GM23338 (cell line): ENCODE results near the gene SELENOS.

ENCODE experiments used
- CREB1 ChIP-seq: fragments of 250-450 bp; sonication (Bioruptor Pico); IDR thresholded peaks from 2 replicates; pipeline ENCODE4 v1.5.0; 2020; ENCODE audit warnings: low read depth, mild to moderate bottlenecking, moderate library complexity
- EZH2 ChIP-seq: fragments of 200-600 bp; sonication (generic); IDR thresholded peaks from one replicate; pipeline ENCODE4 v1.8.0; 2017; ENCODE audit warnings: antibody characterized with exemption, mild to moderate bottlenecking, low read depth; ENCODE audit not compliant: unreplicated experiment
- EZH2phosphoT487 ChIP-seq: fragments of 200-600 bp; sonication (generic); IDR thresholded peaks from one replicate; pipeline ENCODE4 v1.8.1; 2018; ENCODE audit warnings: antibody characterized with exemption; ENCODE audit not compliant: unreplicated experiment
- POLR2AphosphoS5 ChIP-seq: IDR thresholded peaks from 2 replicates; pipeline ENCODE4 v1.6.1; 2016; ENCODE audit warnings: antibody characterized with exemption, low read depth
- ZNF331 ChIP-seq: fragments of 250-450 bp; sonication (Bioruptor Pico); IDR thresholded peaks from 2 replicates; pipeline ENCODE4 v1.5.0; 2020; ENCODE audit warnings: low read depth, mild to moderate bottlenecking, moderate library complexity
- TF ChIP-seq, protein P1 (sequence below), 2 experiments: fragments of 200-600 bp in 1 of 2; sonication (generic) in 1 of 2; conservative IDR thresholded peaks; 2 replicates each; pipeline versions ENCODE4 v1.5.1 to v1.6.1; 2016 to 2017; ENCODE audit warnings: antibody characterized with exemption in 2 of 2, low read depth in 2 of 2, mild to moderate bottlenecking in 2 of 2, moderate library complexity in 1 of 2
- TF ChIP-seq, protein P2 (sequence below): fragments of 250-450 bp; sonication (Bioruptor Pico); IDR thresholded peaks from 2 replicates; pipeline ENCODE4 v1.5.0; 2020; ENCODE audit warnings: mild to moderate bottlenecking, moderate library complexity

DNA sequence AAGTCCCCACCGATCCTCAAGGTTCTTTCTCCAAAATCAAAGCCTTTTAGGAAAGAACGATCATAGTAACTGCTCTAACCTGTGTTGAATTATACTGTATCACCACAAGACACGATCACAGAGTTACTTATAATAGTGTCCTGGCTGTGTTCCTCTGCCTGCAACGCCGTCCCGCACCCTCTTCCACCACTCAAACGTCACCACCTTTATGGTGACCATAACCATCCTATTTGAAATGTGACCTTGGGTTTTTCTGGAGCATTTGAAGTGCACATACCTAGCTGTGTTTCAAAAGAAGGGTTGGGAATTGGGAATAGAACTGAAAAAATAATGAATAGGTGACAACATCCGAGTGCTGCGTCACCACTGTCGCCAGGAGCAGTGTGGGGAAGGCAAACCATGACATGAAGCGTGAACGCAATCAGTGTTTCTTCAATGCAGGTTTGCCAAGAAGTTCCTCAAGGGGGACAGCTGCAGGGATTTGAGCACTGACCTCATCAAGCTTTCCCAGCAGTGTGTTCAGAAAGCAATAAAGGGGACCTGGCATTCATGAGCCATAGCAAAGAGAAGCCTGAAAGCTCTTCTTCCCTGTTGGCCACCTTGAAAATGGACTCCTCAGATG lies 769 bp upstream of the SELENOS start:
- TF ChIP-seq, protein P1, sequence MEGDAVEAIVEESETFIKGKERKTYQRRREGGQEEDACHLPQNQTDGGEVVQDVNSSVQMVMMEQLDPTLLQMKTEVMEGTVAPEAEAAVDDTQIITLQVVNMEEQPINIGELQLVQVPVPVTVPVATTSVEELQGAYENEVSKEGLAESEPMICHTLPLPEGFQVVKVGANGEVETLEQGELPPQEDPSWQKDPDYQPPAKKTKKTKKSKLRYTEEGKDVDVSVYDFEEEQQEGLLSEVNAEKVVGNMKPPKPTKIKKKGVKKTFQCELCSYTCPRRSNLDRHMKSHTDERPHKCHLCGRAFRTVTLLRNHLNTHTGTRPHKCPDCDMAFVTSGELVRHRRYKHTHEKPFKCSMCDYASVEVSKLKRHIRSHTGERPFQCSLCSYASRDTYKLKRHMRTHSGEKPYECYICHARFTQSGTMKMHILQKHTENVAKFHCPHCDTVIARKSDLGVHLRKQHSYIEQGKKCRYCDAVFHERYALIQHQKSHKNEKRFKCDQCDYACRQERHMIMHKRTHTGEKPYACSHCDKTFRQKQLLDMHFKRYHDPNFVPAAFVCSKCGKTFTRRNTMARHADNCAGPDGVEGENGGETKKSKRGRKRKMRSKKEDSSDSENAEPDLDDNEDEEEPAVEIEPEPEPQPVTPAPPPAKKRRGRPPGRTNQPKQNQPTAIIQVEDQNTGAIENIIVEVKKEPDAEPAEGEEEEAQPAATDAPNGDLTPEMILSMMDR (conservative IDR thresholded peaks at IDR 0.05; ENCODE audit: low read depth in 2 of 2): no peak
- no peak for TF ChIP-seq CREB1 (CRISPR knock-in tag)
- TF ChIP-seq EZH2phosphoT487: no peak
- no peak for TF ChIP-seq EZH2
- TF ChIP-seq POLR2AphosphoS5: no peak
- TF ChIP-seq ZNF331: no peak
- TF ChIP-seq, protein P2, sequence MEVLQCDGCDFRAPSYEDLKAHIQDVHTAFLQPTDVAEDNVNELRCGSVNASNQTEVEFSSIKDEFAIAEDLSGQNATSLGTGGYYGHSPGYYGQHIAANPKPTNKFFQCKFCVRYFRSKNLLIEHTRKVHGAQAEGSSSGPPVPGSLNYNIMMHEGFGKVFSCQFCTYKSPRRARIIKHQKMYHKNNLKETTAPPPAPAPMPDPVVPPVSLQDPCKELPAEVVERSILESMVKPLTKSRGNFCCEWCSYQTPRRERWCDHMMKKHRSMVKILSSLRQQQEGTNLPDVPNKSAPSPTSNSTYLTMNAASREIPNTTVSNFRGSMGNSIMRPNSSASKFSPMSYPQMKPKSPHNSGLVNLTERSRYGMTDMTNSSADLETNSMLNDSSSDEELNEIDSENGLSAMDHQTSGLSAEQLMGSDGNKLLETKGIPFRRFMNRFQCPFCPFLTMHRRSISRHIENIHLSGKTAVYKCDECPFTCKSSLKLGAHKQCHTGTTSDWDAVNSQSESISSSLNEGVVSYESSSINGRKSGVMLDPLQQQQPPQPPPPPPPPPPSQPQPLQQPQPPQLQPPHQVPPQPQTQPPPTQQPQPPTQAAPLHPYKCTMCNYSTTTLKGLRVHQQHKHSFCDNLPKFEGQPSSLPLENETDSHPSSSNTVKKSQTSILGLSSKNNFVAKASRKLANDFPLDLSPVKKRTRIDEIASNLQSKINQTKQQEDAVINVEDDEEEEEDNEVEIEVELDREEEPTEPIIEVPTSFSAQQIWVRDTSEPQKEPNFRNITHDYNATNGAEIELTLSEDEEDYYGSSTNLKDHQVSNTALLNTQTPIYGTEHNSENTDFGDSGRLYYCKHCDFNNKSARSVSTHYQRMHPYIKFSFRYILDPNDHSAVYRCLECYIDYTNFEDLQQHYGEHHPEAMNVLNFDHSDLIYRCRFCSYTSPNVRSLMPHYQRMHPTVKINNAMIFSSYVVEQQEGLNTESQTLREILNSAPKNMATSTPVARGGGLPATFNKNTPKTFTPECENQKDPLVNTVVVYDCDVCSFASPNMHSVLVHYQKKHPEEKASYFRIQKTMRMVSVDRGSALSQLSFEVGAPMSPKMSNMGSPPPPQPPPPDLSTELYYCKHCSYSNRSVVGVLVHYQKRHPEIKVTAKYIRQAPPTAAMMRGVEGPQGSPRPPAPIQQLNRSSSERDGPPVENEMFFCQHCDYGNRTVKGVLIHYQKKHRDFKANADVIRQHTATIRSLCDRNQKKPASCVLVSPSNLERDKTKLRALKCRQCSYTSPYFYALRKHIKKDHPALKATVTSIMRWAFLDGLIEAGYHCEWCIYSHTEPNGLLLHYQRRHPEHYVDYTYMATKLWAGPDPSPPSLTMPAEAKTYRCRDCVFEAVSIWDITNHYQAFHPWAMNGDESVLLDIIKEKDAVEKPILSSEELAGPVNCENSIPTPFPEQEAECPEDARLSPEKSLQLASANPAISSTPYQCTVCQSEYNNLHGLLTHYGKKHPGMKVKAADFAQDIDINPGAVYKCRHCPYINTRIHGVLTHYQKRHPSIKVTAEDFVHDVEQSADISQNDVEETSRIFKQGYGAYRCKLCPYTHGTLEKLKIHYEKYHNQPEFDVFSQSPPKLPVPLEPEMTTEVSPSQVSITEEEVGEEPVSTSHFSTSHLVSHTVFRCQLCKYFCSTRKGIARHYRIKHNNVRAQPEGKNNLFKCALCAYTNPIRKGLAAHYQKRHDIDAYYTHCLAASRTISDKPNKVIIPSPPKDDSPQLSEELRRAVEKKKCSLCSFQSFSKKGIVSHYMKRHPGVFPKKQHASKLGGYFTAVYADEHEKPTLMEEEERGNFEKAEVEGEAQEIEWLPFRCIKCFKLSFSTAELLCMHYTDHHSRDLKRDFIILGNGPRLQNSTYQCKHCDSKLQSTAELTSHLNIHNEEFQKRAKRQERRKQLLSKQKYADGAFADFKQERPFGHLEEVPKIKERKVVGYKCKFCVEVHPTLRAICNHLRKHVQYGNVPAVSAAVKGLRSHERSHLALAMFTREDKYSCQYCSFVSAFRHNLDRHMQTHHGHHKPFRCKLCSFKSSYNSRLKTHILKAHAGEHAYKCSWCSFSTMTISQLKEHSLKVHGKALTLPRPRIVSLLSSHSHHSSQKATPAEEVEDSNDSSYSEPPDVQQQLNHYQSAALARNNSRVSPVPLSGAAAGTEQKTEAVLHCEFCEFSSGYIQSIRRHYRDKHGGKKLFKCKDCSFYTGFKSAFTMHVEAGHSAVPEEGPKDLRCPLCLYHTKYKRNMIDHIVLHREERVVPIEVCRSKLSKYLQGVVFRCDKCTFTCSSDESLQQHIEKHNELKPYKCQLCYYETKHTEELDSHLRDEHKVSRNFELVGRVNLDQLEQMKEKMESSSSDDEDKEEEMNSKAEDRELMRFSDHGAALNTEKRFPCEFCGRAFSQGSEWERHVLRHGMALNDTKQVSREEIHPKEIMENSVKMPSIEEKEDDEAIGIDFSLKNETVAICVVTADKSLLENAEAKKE: no peak
